Left ventricle myocardium superior (tissue), 1 donor: ENCODE data around the gene NDUFB8. TPM values are rescaled to one million over a fixed set of nuclear protein-coding genes. Genes with fewer than 3 reads are reported as not detected.
"Not testable (repeated sequence)": the region's sequence is repeated elsewhere in the genome, so short reads cannot be mapped to it uniquely, and the experiment has no call there.

Source experiments
- ATAC-seq: fragments of 200-7000 bp; cut with Tn5 transposase; one replicate; pipeline ENCODE4 v1.9.1; 2020; ENCODE audit warnings: mild to moderate bottlenecking, moderate library complexity
- DNase-seq: peaks from one replicate; pipeline ENCODE4 v3.0.0-alpha.2; 2020
- intact Hi-C: fragments of 100-400 bp; cut with micrococcal nuclease; formaldehyde crosslinking; loops from one replicate; pipeline ENCODE4 v1.11.0; 2022
- long read RNA-seq: library from polyadenylated mRNA; unstranded; transcript quantifications from one replicate; pipeline ENCODE4 v2.0.0, GENCODE V29; 2021
- total RNA-seq: library from RNA; stranded (reverse); fragmentation: NEBNext Ultra II Directional; extraction: Animal tissue kit (Norgen Biotek cat#: 25700); gene quantifications from one replicate; pipeline ENCODE4 v1.2.1, GENCODE V29; 2021
- donor health status: DM: no; HTN: yes; CAD: no; lungs with severe emphysema.

NDUFB8 gene
- 451 TPM for total RNA-seq
- long read RNA-seq, transcript NDUFB8-201 (5 exons, 671 nt): major isoform, 285 of 378 reads
- long read RNA-seq, transcript NDUFB8-203 (5 exons, 713 nt): minor isoform, 7 of 378 reads
- long read RNA-seq, transcript NDUFB8-205 (4 exons, 829 nt): minor isoform, 11 of 378 reads
- long read RNA-seq, partial matches to known transcripts: 69 of 378 reads
- long read RNA-seq, other reads (novel, unspliced or antisense): 3 of 378 reads

- peak; percentile 96 for ATAC-seq
- peak; percentile 93 for DNase-seq
- intact Hi-C loops: no loop called here
Observed at GRCh38 chr10:100529475-100530298, at the start of gene NDUFB8. Gene NDUFB8, minus strand, starts transcription at chr10:100529871. Its CDS starts 20 bp downstream, at chr10:100529851.

- DNase-seq (no peak), ATAC-seq (no peak)
- intact Hi-C loops: no loop called here
Observed at GRCh38 chr10:100576282-100576635, 46.6 kb upstream of the NDUFB8 start.

- DNase-seq (no peak), ATAC-seq (no peak)
- intact Hi-C loops: no loop called here
Observed at GRCh38 chr10:100575585-100576281, 46.1 kb upstream of the NDUFB8 start.

DNA sequence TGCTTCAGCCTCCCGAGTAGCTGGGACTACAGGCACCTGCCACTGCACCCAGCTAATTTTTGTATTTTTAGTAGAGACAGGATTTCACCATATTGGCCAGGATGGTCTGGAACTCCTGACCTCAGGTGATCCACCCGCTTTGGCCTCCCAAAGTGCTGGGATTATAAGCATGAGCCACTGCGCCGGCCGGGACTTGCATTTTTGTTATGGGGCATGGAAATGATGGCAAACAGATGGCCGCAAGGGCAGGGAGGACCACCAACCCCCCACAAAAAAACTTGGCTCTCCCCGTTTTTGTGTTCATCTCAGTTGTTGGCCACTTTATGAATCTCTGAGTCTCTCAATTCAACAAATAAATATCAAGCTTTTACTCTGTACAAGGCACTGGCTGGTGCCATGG is 45.5 kb upstream of the NDUFB8 start:
- DNase-seq, ATAC-seq, intact Hi-C loops: not testable (repeated sequence)

- ATAC-seq (no peak), DNase-seq (no peak)
- intact Hi-C loops: no loop called here
Observed at GRCh38 chr10:100571084-100571856, 41.6 kb upstream of the NDUFB8 start.

DNA sequence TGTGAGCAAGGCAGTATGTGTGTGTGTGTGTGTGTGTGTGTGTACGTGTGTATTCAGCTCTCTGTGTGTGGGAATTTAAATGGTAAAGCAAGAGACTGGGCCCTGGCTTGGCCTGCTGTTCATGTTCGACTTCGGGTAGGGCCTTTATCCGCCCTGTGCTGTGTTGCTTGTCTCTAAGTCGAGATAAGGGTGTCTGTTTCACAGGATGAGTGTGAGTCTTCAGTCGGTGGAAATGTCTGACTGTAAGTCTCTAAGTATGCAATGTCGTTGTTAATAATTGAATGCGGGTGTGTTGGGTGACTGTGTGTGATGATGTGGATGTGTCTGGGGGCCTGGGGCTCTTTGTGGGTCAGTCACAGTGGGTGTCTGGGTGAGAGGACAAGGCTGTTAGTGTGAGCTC is 40.8 kb upstream of the NDUFB8 start:
- no peak for ATAC-seq
- DNase-seq: no peak
- intact Hi-C loops: no loop called here

GRCh38 chr10:100569687-100570481 is 40.2 kb upstream of the NDUFB8 start:
- intact Hi-C loops: no loop called here
- ATAC-seq: no peak
- no peak for DNase-seq

GRCh38 chr10:100568912-100569311 is 39.2 kb upstream of the NDUFB8 start:
- ATAC-seq: no peak
- DNase-seq: no peak
- intact Hi-C loops: no loop called here

GRCh38 chr10:100567826-100568225 is 38.2 kb upstream of the NDUFB8 start:
- ATAC-seq (no peak), DNase-seq (no peak)

GRCh38 chr10:100567249-100567648 is 37.6 kb upstream of the NDUFB8 start:
- no peak for DNase-seq
- ATAC-seq: no peak
- intact Hi-C loops: no loop called here

More at GRCh38 chr10:100567826-100568225, 38.2 kb upstream of the NDUFB8 start:
- intact Hi-C loops: no loop called here

DNA sequence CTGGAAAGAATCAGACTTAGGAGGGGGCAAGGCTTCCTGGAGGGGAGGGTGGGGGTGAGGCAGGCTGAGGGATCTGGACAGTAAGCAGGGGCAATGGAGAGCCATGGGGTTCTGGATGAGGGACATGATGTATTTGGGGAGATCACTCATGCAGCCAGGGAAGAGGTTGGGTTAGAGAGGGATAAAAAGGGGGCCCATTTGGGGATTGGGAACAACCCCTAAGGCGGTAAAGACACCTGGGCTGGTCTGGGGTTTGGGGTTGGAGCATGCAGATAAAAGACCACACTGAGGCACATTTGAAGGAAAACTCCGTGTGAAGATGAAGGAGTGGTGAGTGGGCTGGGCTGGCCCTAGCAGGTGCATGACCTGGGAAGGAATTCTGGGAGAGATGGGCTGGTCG is 36.9 kb upstream of the NDUFB8 start:
- no peak for ATAC-seq
- no peak for DNase-seq
- intact Hi-C loops: no loop called here

DNA sequence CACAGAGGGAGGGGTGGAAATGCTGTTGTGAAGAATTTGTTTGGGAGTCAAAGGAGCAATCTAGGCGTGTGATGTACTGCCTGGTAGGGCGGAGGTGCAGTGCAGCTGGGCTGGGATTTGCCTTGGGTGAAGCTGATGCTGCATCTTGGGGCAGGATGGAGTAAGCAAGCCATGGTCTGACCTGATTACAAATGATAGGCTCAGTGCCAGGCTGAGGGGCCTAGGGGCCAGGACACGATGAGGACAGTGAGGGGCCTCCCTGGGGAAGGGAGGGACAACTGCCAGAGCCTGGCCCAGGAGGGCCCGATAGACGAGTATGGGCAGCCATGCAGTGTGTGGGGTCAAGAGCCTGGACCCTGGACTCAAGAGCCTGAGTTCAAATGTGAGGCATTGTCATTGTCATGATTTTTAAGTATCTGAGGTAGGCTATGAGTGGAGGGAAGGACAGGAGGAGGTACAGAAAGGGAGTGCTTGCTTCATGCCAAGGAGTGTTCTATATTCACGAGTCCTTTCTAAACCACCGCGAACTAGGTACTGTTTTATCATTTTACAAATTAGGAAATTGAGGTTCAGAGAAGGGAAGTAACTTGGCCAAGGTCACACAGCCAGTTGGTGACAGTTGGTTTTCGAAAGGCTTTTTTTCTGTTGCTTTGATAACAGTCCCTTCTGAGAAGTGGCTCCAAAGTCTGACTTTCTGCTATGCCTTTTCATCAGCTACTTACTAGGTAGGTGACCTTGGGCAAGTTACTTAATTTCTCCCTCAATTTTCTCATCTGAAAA is 35.7 kb upstream of the NDUFB8 start:
- DNase-seq (no peak), ATAC-seq (no peak)
- intact Hi-C loops: no loop called here

GRCh38 chr10:100562008-100562672 is 32.5 kb upstream of the NDUFB8 start:
- peak; percentile 88 for ATAC-seq
- intact Hi-C loops: no loop called here
- DNase-seq: peak; percentile 80

DNA sequence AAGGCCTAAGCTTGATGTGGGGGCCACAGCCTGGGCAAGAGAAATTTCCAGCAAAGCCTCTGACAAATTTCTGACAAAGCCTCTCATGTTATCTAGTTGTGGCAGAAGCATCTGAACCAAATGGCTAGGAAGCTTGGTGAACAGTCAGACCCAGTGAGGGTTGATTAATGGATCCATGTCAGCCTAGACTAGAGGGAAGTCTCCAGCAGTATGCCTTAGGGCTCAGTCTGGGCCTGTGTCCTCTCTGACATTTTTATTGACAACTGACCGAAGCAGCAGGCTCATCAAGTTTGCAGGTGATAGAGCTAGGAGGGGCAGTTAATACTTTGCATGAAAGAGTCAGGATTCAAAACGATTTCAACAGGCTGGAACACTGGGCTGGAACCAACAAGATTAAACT is 31.3 kb upstream of the NDUFB8 start:
- intact Hi-C loops: no loop called here
- DNase-seq (no peak), ATAC-seq (no peak)

- intact Hi-C loops: no loop called here
Observed at GRCh38 chr10:100560248-100560647, 30.6 kb upstream of the NDUFB8 start.

GRCh38 chr10:100554902-100555301 is 25.2 kb upstream of the NDUFB8 start:
- DNase-seq: no peak
- intact Hi-C loops: no loop called here
- no peak for ATAC-seq

More at GRCh38 chr10:100560248-100560647, 30.6 kb upstream of the NDUFB8 start:
- ATAC-seq (no peak), DNase-seq (no peak)

DNA sequence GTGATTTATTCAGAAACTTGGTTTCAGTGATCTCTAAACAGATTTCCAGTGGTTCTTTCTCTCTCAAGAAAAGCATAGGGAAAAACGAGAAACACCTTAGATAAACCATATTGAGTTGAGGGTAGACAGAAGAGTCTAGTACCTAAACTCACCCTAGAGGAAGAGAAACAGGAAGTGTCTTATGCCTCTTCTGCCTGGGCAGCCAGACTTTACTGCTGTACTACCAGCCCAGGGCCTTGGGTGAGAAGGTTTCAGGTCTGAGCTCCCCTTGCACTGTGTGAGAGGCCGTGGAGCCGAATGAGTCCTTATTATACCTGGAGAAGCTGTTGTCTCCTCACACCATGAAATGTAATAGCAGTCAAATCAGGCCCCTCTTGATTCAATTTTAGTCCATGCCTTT is 24.3 kb upstream of the NDUFB8 start:
- intact Hi-C loops: no loop called here
- ATAC-seq (no peak), DNase-seq (no peak)
